GM12891 (cell line): Measurements from ENCODE around the gene RGS17.

Source experiments
- PAX5 ChIP-seq: IDR thresholded peaks from 2 replicates; pipeline ENCODE4 v1.6.1; 2011; ENCODE audit warnings: low read length, moderate library complexity, mild to moderate bottlenecking; ENCODE audit not compliant: insufficient read depth, severe bottlenecking
- POLR2A ChIP-seq: IDR thresholded peaks from 2 replicates; pipeline ENCODE4 v1.6.1; 2011; ENCODE audit warnings: low read depth, low read length, control low read depth
- POLR2AphosphoS5 ChIP-seq: IDR thresholded peaks from 2 replicates; pipeline ENCODE4 v1.6.1; 2011; ENCODE audit warnings: low read depth, low read length, control low read depth
- TAF1 ChIP-seq: IDR thresholded peaks from 2 replicates; pipeline ENCODE4 v1.6.1; 2011; ENCODE audit warnings: low read depth, low read length, control low read depth

DNA sequence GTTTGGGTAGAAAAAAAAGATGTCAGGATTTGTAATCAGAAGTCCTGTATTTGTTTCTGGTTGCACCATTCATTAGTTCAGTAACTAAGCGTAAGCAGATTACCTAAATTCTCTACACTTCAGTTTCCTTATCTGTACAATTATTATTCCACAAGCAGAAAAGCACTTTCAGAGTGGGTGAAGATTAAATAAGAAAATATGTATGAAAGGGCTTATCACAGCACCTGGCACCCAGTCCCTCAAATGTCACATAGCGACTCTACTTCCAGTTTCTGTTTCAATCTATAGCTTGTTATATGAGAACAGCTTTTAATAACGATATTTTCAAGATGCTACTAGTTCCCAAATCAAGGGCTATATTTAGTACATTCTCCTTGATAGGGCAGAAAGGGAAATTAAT is 31.4 kb downstream of the RGS17 start:
- TF ChIP-seq POLR2A (no peak), POLR2AphosphoS5 (no peak), PAX5 (no peak), TAF1 (no peak)
